ENCODE measurements around the gene SMIM44.
"Not testable (repeated sequence)": the region's sequence is repeated elsewhere in the genome, so short reads cannot be mapped to it uniquely, and the experiment has no call there.

DNA sequence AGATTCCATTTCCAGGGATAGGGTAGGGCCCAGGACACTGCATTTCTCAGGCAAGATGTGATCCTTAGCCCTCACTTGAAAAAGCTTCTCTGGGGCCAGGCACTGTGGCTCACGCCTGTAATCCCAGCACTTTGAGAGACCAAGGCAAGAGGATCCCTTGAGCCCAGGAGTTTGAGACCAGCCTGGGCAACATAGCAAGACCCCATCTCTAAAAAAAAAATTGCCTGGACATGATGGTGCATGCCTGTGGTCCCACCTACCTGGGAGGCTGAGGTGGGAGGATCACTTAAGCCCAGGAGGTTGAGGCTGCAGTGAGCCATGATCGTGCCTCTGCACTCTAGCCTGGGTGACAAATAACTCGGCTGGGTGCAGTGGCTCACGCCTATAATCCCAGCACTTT, 36.6 kb downstream of the SMIM44 start:
- TF ChIP-seq, protein P1, sequence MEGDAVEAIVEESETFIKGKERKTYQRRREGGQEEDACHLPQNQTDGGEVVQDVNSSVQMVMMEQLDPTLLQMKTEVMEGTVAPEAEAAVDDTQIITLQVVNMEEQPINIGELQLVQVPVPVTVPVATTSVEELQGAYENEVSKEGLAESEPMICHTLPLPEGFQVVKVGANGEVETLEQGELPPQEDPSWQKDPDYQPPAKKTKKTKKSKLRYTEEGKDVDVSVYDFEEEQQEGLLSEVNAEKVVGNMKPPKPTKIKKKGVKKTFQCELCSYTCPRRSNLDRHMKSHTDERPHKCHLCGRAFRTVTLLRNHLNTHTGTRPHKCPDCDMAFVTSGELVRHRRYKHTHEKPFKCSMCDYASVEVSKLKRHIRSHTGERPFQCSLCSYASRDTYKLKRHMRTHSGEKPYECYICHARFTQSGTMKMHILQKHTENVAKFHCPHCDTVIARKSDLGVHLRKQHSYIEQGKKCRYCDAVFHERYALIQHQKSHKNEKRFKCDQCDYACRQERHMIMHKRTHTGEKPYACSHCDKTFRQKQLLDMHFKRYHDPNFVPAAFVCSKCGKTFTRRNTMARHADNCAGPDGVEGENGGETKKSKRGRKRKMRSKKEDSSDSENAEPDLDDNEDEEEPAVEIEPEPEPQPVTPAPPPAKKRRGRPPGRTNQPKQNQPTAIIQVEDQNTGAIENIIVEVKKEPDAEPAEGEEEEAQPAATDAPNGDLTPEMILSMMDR (IDR thresholded peaks at IDR 0.05; ENCODE audit: low read length), result not testable (repeated sequence)
- not testable (repeated sequence) for TF ChIP-seq EZH2 (optimal IDR thresholded peaks at IDR 0.05; ENCODE audit: low read depth, low read length); EZH2phosphoT487 (IDR thresholded peaks at IDR 0.05; ENCODE audit: low read length)
